A549 (cell line): ENCODE measurements around the gene MAN1A2.

Experiments
- BHLHE40 ChIP-seq: IDR thresholded peaks from 2 replicates; pipeline ENCODE4 v1.6.1; 2012; ENCODE audit warnings: low read depth, low read length, inconsistent platforms
- CBX8 ChIP-seq: fragments of 200-600 bp; sonication (generic); IDR thresholded peaks from 2 replicates; pipeline ENCODE4 v1.6.1; 2016
- CTCF ChIP-seq: fragments of >200 bp; sonication (Bioruptor Twin); formaldehyde crosslinking; IDR thresholded peaks from 3 replicates; pipeline ENCODE4 v1.5.1; 2016
- MAX ChIP-seq: IDR thresholded peaks from 2 replicates; pipeline ENCODE4 v1.6.1; 2012
- POLR2A ChIP-seq: IDR thresholded peaks from 2 replicates; pipeline ENCODE4 v1.6.1; 2012; ENCODE audit warnings: mild to moderate bottlenecking, low read length
- RFX5 ChIP-seq: fragments of 450-650 bp; IDR thresholded peaks from 2 replicates; pipeline ENCODE4 v1.7.1; 2014; ENCODE audit warnings: antibody characterized with exemption, mild to moderate bottlenecking, moderate library complexity
- SMC3 ChIP-seq: fragments of >200 bp; sonication (Bioruptor Twin); formaldehyde crosslinking; IDR thresholded peaks from 3 replicates; pipeline ENCODE4 v1.6.1; 2018; ENCODE audit warnings: inconsistent platforms
- USF2 ChIP-seq: fragments of 450-650 bp; IDR thresholded peaks from 2 replicates; pipeline ENCODE4 v1.6.1; 2014; ENCODE audit warnings: antibody characterized with exemption
- ZSCAN20 ChIP-seq: fragments of 250-450 bp; sonication (Bioruptor Pico); IDR thresholded peaks from 2 replicates; pipeline ENCODE4 v1.8.0; 2022; ENCODE audit warnings: mild to moderate bottlenecking, moderate library complexity

GRCh38 chr1:117363571-117364048, 3.6 kb upstream of the MAN1A2 start:
- TF ChIP-seq CTCF (no peak), BHLHE40 (no peak), SMC3 (no peak), CBX8 (no peak), USF2 (no peak), ZSCAN20 (no peak), POLR2A (no peak), RFX5 (no peak), MAX (no peak)
